NB4 (cell line): ENCODE results near the gene PAX4.

ENCODE experiments used
- DNase-seq: peaks from one replicate; pipeline ENCODE4 v3.0.0; 2010; ENCODE audit warnings: low read depth
- H3K4me3 ChIP-seq: one replicate; pipeline ENCODE4 v1.5.1; 2011; ENCODE audit warnings: mild to moderate bottlenecking, low read depth, low read length, moderate library complexity
- CTCF ChIP-seq: IDR thresholded peaks from one replicate; pipeline ENCODE4 v1.5.1; 2012; ENCODE audit warnings: low read depth, low read length
- MAX ChIP-seq: IDR thresholded peaks from 2 replicates; pipeline ENCODE4 v1.6.1; 2011; ENCODE audit warnings: low read depth, low read length
- MYC ChIP-seq: IDR thresholded peaks from 2 replicates; pipeline ENCODE4 v1.6.1; 2011; ENCODE audit warnings: low read depth, low read length
- POLR2A ChIP-seq: IDR thresholded peaks from 2 replicates; pipeline ENCODE4 v1.6.1; 2011; ENCODE audit warnings: mild to moderate bottlenecking; ENCODE audit not compliant: insufficient read length; ENCODE audit errors: extremely low read depth

Gene PAX4

GRCh38 chr7:127591189-127591588 lies 26.8 kb downstream of the PAX4 start:
- no peak for DNase-seq
- no peak overlapping the region for H3K4me3 ChIP-seq
- TF ChIP-seq POLR2A (no peak), MYC (no peak), CTCF (no peak), MAX (no peak)

GRCh38 chr7:127589896-127590295 lies 28.0 kb downstream of the PAX4 start:
- TF ChIP-seq MYC, result no peak
- H3K4me3 ChIP-seq, result no peak overlapping the region
- DNase-seq, result no peak

- H3K4me3 ChIP-seq, result peak overlapping the region; percentile 75
- peak; percentile 57 for TF ChIP-seq CTCF
- no peak for TF ChIP-seq MYC
- peak; percentile 66 for DNase-seq
Measured at GRCh38 chr7:127588697-127589482, 29.1 kb downstream of the PAX4 start.

GRCh38 chr7:127588019-127588696 lies 29.8 kb downstream of the PAX4 start, which contains the start of gene ARF5:
TSS of gene ARF5 (plus strand) at chr7:127588411. CDS start at chr7:127588499, 88 bp downstream.
- peak; percentile 90 for DNase-seq
- peak within 1 kb of the TSS; percentile 75 for H3K4me3 ChIP-seq
- TF ChIP-seq MYC (no peak; the same call in 1 of the 2 replicates), MAX (no peak), POLR2A (peak; percentile 66), CTCF (no peak)

GRCh38 chr7:127587663-127588018 lies 30.3 kb downstream of the PAX4 start:
- DNase-seq, result no peak
- TF ChIP-seq MAX (no peak), POLR2A (no peak), MYC (no peak), CTCF (no peak)
- H3K4me3 ChIP-seq, result peak overlapping the region; percentile 55

- no peak for TF ChIP-seq POLR2A
- TF ChIP-seq CTCF, result no peak
- TF ChIP-seq MYC, result no peak
- no peak for TF ChIP-seq MAX
- no peak overlapping the region for H3K4me3 ChIP-seq
- DNase-seq, result no peak
Measured at GRCh38 chr7:127586346-127586745, 31.6 kb downstream of the PAX4 start.
